Stimulated activated CD4-positive, alpha-beta T cell treated with anti-CD3 and anti-CD28 coated beads, Interleukin-1b, Interleukin-23, amount 100 ng/mL, for 1 hour (primary cell): ENCODE measurements around the gene TMED8.
"Not testable (repeated sequence)": the region's sequence is repeated elsewhere in the genome, so short reads cannot be mapped to it uniquely, and the experiment has no call there.

ENCODE experiments used
- DNase-seq, 2 donors: peaks; one replicate each; pipeline ENCODE4 v3.0.0-alpha.2; 2020; ENCODE audit warnings: low read depth in 2 of 2

The TMED8 gene

GRCh38 chr14:77376771-77377501 is at the start of gene TMED8, which contains the start of gene SAMD15:
TSS of gene TMED8 (minus strand) at chr14:77377094. CDS start at chr14:77377053, 41 bp downstream.
TSS of gene SAMD15 (plus strand) at chr14:77377379. CDS start at chr14:77377419, 40 bp downstream.
- peak; percentile 50 to 63 for DNase-seq

- DNase-seq: no peak
Observed at GRCh38 chr14:77426396-77426795, 49.5 kb upstream of the TMED8 start.

GRCh38 chr14:77424862-77425261 is 48.0 kb upstream of the TMED8 start:
- no peak for DNase-seq

- no peak for DNase-seq
Observed at GRCh38 chr14:77423423-77423822, 46.5 kb upstream of the TMED8 start, which contains the start of gene NOXRED1. TSS of gene NOXRED1 (minus strand) at chr14:77423523. CDS start at chr14:77422889, 634 bp downstream.

GRCh38 chr14:77421201-77421600 is 44.3 kb upstream of the TMED8 start:
- no peak for DNase-seq

GRCh38 chr14:77416836-77417235 is 39.9 kb upstream of the TMED8 start:
- no peak for DNase-seq

GRCh38 chr14:77416098-77416497 is 39.2 kb upstream of the TMED8 start:
- not testable (repeated sequence) for DNase-seq

- not testable (repeated sequence) for DNase-seq
Observed at GRCh38 chr14:77415403-77416030, 38.6 kb upstream of the TMED8 start.

- no peak for DNase-seq
Observed at GRCh38 chr14:77409131-77409533, 32.2 kb upstream of the TMED8 start.

GRCh38 chr14:77407158-77407557 is 30.3 kb upstream of the TMED8 start:
- no peak for DNase-seq

- no peak for DNase-seq
Observed at GRCh38 chr14:77406718-77407117, 29.8 kb upstream of the TMED8 start.

- no peak for DNase-seq
Observed at GRCh38 chr14:77406086-77406485, 29.2 kb upstream of the TMED8 start.

- no peak for DNase-seq
Observed at GRCh38 chr14:77403768-77404167, 26.9 kb upstream of the TMED8 start.

GRCh38 chr14:77400216-77400615 is 23.3 kb upstream of the TMED8 start:
- DNase-seq: no peak

- DNase-seq: no peak
Observed at GRCh38 chr14:77390188-77390587, 13.3 kb upstream of the TMED8 start.

GRCh38 chr14:77378701-77379100 is 1.8 kb upstream of the TMED8 start:
- no peak for DNase-seq

- no peak for DNase-seq
Observed at GRCh38 chr14:77377502-77377844, 579 bp upstream of the TMED8 start.

- no peak for DNase-seq
Observed at GRCh38 chr14:77375973-77376770, 722 bp downstream of the TMED8 start.

- no peak for DNase-seq
Observed at GRCh38 chr14:77375164-77375950, 1.5 kb downstream of the TMED8 start.

- DNase-seq: no peak
Observed at GRCh38 chr14:77372304-77372841, 4.5 kb downstream of the TMED8 start.

- DNase-seq: no peak
Observed at GRCh38 chr14:77369285-77369684, 7.6 kb downstream of the TMED8 start.
